GM12873 (cell line): Measurements from ENCODE around the gene C1QBP.

Experiments
- TF ChIP-seq, protein P1 (sequence below): IDR thresholded peaks from 2 replicates; pipeline ENCODE4 v1.5.1; 2012; ENCODE audit warnings: low read depth, mild to moderate bottlenecking, moderate library complexity, low read length, control low read depth; ENCODE audit not compliant: insufficient read depth; ENCODE audit errors: missing control alignments

Gene C1QBP

DNA sequence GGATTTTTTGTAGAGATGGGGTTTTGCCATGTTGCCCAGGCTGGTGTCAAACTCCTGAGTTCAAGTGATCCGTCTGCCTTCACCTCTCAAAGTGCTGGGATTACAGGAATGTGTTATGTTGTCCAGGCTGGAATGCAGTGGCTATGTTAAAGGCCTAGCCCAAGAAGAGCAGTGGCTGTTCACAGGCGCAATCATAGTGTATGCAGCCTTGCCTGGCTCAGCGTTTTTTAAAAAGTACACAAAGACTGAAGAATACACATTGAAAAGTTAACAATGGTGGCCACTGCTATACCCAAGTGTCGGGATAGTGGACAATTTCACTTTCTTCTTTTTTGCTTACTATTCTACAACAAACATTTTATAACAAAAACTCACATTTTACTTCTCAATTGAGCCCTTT lies 40.0 kb upstream of the C1QBP start:
- TF ChIP-seq, protein P1, sequence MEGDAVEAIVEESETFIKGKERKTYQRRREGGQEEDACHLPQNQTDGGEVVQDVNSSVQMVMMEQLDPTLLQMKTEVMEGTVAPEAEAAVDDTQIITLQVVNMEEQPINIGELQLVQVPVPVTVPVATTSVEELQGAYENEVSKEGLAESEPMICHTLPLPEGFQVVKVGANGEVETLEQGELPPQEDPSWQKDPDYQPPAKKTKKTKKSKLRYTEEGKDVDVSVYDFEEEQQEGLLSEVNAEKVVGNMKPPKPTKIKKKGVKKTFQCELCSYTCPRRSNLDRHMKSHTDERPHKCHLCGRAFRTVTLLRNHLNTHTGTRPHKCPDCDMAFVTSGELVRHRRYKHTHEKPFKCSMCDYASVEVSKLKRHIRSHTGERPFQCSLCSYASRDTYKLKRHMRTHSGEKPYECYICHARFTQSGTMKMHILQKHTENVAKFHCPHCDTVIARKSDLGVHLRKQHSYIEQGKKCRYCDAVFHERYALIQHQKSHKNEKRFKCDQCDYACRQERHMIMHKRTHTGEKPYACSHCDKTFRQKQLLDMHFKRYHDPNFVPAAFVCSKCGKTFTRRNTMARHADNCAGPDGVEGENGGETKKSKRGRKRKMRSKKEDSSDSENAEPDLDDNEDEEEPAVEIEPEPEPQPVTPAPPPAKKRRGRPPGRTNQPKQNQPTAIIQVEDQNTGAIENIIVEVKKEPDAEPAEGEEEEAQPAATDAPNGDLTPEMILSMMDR = no peak

DNA sequence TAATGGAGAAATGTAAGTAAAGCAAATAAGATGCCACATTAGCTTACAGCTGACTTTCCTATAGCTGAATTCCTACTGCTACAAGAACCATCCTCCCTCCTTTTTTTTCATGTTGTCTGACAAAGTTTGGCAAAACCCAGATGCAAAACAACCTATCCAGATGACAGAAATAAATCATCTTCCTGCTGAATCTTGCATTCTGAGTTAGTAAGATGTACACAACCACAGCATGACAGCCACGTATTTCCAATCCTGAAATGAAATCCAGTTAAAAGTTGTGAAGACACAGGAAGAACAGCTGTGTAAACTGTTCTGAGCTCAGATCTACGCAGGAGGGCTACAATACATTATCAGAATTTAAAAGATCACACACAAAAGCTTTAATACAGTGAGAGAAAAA lies 35.0 kb upstream of the C1QBP start:
- TF ChIP-seq, protein P1 = no peak

DNA sequence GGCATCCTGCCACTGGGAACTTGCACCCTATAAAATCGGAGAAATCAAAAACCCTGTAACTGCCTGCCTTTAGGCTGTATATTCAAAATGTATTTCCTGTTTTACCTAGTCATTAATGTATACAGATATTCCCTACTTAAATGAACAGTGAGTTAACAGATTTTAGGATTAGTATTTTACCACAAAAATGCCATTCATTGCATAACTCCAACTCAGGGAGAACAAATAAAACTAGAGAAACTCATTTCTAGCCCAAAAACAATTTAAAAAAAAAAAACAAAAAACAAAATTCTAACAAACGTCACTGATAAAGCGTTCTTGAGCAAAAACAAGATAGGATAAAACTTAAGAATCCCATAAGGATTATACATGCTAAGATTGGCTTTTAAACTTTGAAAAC lies 33.6 kb upstream of the C1QBP start:
- TF ChIP-seq, protein P1 = no peak

DNA sequence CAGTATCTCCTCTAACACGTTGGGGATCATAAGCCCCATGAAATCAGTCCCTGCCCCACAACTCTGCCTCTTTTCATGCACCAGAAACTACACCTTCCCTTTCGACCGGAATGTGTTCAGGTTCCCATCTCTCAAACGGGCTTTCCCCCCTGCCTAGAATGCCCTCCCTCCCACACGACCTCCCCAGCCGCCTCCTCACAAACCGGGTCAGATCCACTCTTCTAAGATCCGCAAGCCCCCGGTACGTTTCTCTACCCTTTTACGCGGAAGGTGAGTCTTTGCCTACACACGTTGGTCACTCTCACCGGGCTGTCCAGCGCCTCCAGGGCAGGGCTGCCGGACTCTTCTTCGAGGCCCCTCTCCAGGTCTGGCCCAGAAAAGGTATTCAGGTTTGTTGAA lies 29.1 kb upstream of the C1QBP start:
- TF ChIP-seq, protein P1 = no peak

DNA sequence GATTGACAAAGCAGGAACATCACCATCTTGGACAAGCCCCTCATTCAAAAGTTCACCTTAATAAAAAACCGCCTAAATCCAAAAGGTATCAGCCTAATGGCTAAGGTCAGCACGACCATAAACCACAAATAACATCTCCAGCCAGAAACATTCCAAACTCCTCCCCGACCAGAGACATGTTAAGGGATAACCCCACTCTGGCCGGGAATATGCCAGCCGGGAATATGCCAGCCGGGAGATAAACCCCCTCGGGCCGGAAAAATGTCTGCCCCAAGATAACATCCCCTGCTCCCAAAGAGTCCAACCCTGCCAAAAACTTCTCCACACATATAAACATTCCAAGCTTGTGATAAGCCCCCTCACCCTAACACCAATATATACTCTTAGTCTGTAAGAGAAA lies 28.5 kb upstream of the C1QBP start:
- TF ChIP-seq, protein P1 = no peak

DNA sequence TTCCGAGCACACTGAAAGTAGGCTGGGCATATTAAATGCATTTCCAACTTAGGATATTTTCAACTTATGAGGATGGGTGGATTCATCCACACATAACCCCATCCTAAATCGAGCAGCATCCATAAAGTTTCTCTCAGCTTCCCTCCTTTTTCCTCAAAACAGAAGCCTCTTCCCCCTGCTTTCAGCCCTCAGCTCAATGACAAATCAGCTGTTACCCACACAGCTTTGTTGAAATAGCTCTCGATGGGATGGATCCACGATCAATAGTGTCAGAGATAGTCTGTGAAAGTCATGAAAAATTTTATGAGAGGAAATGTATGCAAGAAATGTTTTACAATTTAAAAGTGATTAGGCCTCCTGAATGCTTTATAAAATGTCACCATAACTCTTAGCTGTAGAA lies 27.3 kb upstream of the C1QBP start:
- TF ChIP-seq, protein P1 = no peak

DNA sequence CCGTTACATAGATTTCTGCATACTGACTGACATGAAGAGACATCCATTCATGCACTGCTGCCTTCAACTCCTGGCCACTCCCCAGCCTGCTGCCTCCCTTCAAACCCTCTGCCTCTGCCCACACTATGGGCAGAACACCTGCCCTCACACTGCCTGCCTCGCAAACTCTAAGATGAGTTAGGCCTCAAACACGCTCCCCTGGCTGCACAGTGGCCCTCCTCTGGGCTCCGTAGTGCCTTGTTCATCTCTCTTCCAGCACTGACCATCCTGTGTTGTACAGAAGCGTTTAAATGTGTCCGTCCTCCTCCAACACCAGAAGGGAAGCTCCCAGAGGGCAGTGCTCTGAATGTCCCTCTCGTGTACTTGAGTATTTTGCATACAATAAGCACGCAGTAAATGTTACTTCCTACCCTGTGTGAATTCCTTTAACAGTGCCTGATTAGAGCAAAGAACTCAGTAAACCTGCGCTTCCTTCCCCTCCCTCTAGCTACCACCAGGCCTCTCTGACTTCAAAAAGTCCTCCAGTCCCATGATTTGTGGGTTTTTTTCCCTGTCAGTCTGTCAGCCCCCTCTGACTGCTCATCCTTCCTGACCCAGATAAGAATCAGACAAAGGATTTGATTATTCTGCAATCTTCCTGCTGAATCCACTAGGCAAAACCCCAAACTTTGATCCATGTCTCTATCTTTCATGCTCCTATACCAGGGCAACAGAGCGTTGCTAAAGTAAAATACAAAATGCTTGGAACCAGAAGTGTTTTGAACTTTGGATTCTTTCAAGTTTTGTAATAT lies 26.0 kb upstream of the C1QBP start:
- TF ChIP-seq, protein P1 = no peak
